Caco-2 (cell line): ENCODE data around the gene RELB. TPM values are rescaled to one million over a fixed set of nuclear protein-coding genes. Genes with fewer than 3 reads are reported as not detected.

Source experiments
- BruUV-seq: library from RNA; stranded (reverse); fragments of 400-500 nt; replicated peaks from 2 replicates; lab custom pipeline; 2021; lab: Mats Ljungman, UMichigan
- CTCF ChIA-PET: fragments of 300-600 bp; sonication (Branson Sonifier 250); formaldehyde crosslinking; loops from one replicate; lab custom pipeline; 2022; ENCODE audit warnings: antibody characterized with exemption; lab: Charles Lee
- POLR2A ChIA-PET: fragments of 300-600 bp; sonication (Branson Sonifier 250); formaldehyde crosslinking; loops from one replicate; lab custom pipeline; 2022; ENCODE audit warnings: antibody characterized with exemption; lab: Charles Lee
- DNase-seq, 2 experiments: peaks; one replicate each; pipeline versions ENCODE4 v3.0.0 to v3.0.0-alpha.2; 2020 to 2022
- H3K27me3 ChIP-seq: replicated peaks from 2 replicates; pipeline ENCODE4 v1.6.0; 2011; ENCODE audit warnings: low read length; ENCODE audit not compliant: control insufficient read depth, insufficient read depth
- H3K36me3 ChIP-seq: 2 replicates; pipeline ENCODE4 v1.5.1; 2011; ENCODE audit warnings: low read length; ENCODE audit not compliant: control insufficient read depth, insufficient read depth
- H3K4me1 ChIP-seq: fragments of 250-450 bp; sonication (Bioruptor Pico); 2 replicates; pipeline ENCODE4 v1.5.1; 2020; ENCODE audit warnings: mild to moderate bottlenecking
- H3K4me3 ChIP-seq: 2 replicates; pipeline ENCODE4 v1.5.1; 2011; ENCODE audit warnings: low read depth, mild to moderate bottlenecking, control low read depth, low read length
- H3K9me3 ChIP-seq: fragments of 250-450 bp; sonication (Bioruptor Pico); 2 replicates; pipeline ENCODE4 v1.5.1; 2020; ENCODE audit warnings: mild to moderate bottlenecking, moderate library complexity
- H3K27ac Mint-ChIP-seq: one replicate; pipeline ENCODE4 v1.8.0; 2022; ENCODE audit warnings: mixed read lengths; ENCODE audit not compliant: unreplicated experiment
- H3K27me3 Mint-ChIP-seq: one replicate; pipeline ENCODE4 v1.8.0; 2022; ENCODE audit warnings: mixed read lengths; ENCODE audit not compliant: insufficient read depth, unreplicated experiment
- H3K36me3 Mint-ChIP-seq: one replicate; pipeline ENCODE4 v1.8.0; 2022; ENCODE audit warnings: mild to moderate bottlenecking, mixed read lengths; ENCODE audit not compliant: insufficient read depth, unreplicated experiment
- H3K4me1 Mint-ChIP-seq: one replicate; pipeline ENCODE4 v1.8.0; 2022; ENCODE audit warnings: low read depth, mixed read lengths; ENCODE audit not compliant: unreplicated experiment
- H3K4me3 Mint-ChIP-seq: one replicate; pipeline ENCODE4 v1.8.0; 2022; ENCODE audit warnings: mild to moderate bottlenecking, moderate library complexity, mixed read lengths; ENCODE audit not compliant: unreplicated experiment
- H3K9me3 Mint-ChIP-seq: one replicate; pipeline ENCODE4 v1.8.0; 2022; ENCODE audit warnings: mixed read lengths; ENCODE audit not compliant: unreplicated experiment
- CTCF ChIP-seq, 2 experiments: fragments of 200-600 bp in 1 of 2; IDR thresholded peaks; 1 replicate in 1 of 2; 2 replicates in 1 of 2; pipeline versions ENCODE4 v1.5.1 to v1.8.0; 2011 to 2022; ENCODE audit warnings: antibody characterized with exemption in 1 of 2, control low read depth in 1 of 2, inconsistent platforms in 1 of 2, low read depth in 1 of 2, low read length in 1 of 2, mild to moderate bottlenecking in 1 of 2, moderate library complexity in 1 of 2; ENCODE audit not compliant: insufficient read depth in 1 of 2, severe bottlenecking in 1 of 2, unreplicated experiment in 1 of 2
- intact Hi-C: fragments of 100-400 bp; cut with micrococcal nuclease; formaldehyde crosslinking; loops from one replicate; pipeline ENCODE4 v1.10.0; 2022; ENCODE audit not compliant: unreplicated experiment
- total RNA-seq: library from RNA; stranded (reverse); gene quantifications from 2 replicates; pipeline ENCODE4 v1.2.3, GENCODE V29; 2022

The RELB gene
- total RNA-seq, 1 experiment from 2014 or later = 6.3 TPM

GRCh38 chr19:45071969-45072790, 70.9 kb downstream of the RELB start:
- ChIA-PET POLR2A (interaction anchor here (0.6 kb wide), 1 partner anchor 32 kb away, joined by 4 read pairs; no protein-coding TSS in a partner anchor), CTCF (interaction anchor here (0.6 kb wide), 1 partner anchor 22 kb away, joined by 5 read pairs; no protein-coding TSS in a partner anchor)
- H3K4me3 ChIP-seq = no peak overlapping the region
- no peaks in the 10 kb centered on the region for H3K27me3 ChIP-seq
- H3K4me1 ChIP-seq = peaks cover 10% of the 10 kb centered on the region
- intact Hi-C loops = loop anchor here (10.0 kb wide), 1 partner anchor 167 kb away; the partner anchor contains the start of gene APOE
- no peak overlapping the region for H3K27ac Mint-ChIP-seq
- H3K36me3 Mint-ChIP-seq = peaks cover 56% of the 10 kb centered on the region
- no peaks in the 10 kb centered on the region for H3K9me3 ChIP-seq
- H3K4me1 Mint-ChIP-seq = peaks cover 14% of the 10 kb centered on the region
- H3K36me3 ChIP-seq = peaks cover 3% of the 10 kb centered on the region; the same call in 1 of the 2 replicates
- TF ChIP-seq CTCF (IDR thresholded peaks at IDR 0.05; ENCODE audit: insufficient read depth in 1 of 2, low read depth in 1 of 2, low read length in 1 of 2, severe bottlenecking in 1 of 2, unreplicated experiment in 1 of 2) = no peak
- DNase-seq = no peak
- no peak overlapping the region for H3K4me3 Mint-ChIP-seq
- no peaks in the 10 kb centered on the region for H3K9me3 Mint-ChIP-seq
- no TSS peak for BruUV-seq
- H3K27me3 Mint-ChIP-seq = no peaks in the 10 kb centered on the region

GRCh38 chr19:45074744-45075300, 73.6 kb downstream of the RELB start:
- ChIA-PET CTCF (interaction anchor here (0.7 to 2.0 kb wide), 3 partner anchors 15 to 36 kb away, joined by 3 to 7 read pairs (median 6); partner anchors contain the start of gene CLASRP), POLR2A (interaction anchor here (2.9 kb wide), 1 partner anchor 17 kb away, joined by 14 read pairs; no protein-coding TSS in a partner anchor)
- peaks cover 20% of the 10 kb centered on the region for H3K4me1 ChIP-seq
- peaks cover 46% of the 10 kb centered on the region for H3K36me3 Mint-ChIP-seq
- intact Hi-C loops = loop anchor here (5.0 to 10.0 kb wide), 2 partner anchors 73 to 170 kb away; partner anchors contain the start of genes APOE and RELB
- H3K27ac Mint-ChIP-seq = no peak overlapping the region
- H3K4me3 ChIP-seq = peak overlapping the region; percentile 89
- no peak for DNase-seq
- no peak for TF ChIP-seq CTCF (IDR thresholded peaks at IDR 0.05; ENCODE audit: insufficient read depth in 1 of 2, low read depth in 1 of 2, low read length in 1 of 2, severe bottlenecking in 1 of 2, unreplicated experiment in 1 of 2)
- no peaks in the 10 kb centered on the region for H3K9me3 Mint-ChIP-seq
- H3K27me3 Mint-ChIP-seq = no peaks in the 10 kb centered on the region
- H3K36me3 ChIP-seq = peaks cover 1% of the 10 kb centered on the region; the same call in 1 of the 2 replicates
- peaks cover 16% of the 10 kb centered on the region for H3K4me1 Mint-ChIP-seq
- peak overlapping the region; percentile 82 for H3K4me3 Mint-ChIP-seq
- H3K27me3 ChIP-seq = no peaks in the 10 kb centered on the region
- TSS peak; percentile 74 for BruUV-seq
- H3K9me3 ChIP-seq = no peaks in the 10 kb centered on the region
